ACC112 (cell line): ENCODE data around the gene PTRH1.

Experiments
- H2AFZ ChIP-seq: fragments of 200-600 bp; sonication (generic); one replicate; pipeline ENCODE4 v1.6.0; 2017; ENCODE audit warnings: antibody characterized with exemption, low read length; ENCODE audit not compliant: unreplicated experiment
- H3K27ac ChIP-seq: fragments of 200-600 bp; sonication (generic); 2 replicates; pipeline ENCODE4 v1.5.1; 2014; ENCODE audit warnings: low read depth, mild to moderate bottlenecking, antibody characterized with exemption, low read length, moderate library complexity
- H3K27me3 ChIP-seq: fragments of 200-600 bp; sonication (generic); 2 replicates; pipeline ENCODE4 v1.6.1; 2014; ENCODE audit warnings: mild to moderate bottlenecking, antibody characterized with exemption, low read length, moderate library complexity, mixed read lengths; ENCODE audit not compliant: insufficient read depth
- H3K36me3 ChIP-seq: fragments of 200-600 bp; sonication (generic); 2 replicates; pipeline ENCODE4 v1.6.1; 2016; ENCODE audit warnings: mild to moderate bottlenecking, antibody characterized with exemption, low read length, moderate library complexity, mixed read lengths; ENCODE audit not compliant: insufficient read depth
- H3K4me1 ChIP-seq: fragments of 200-600 bp; sonication (generic); one replicate; pipeline ENCODE4 v1.6.1; 2016; ENCODE audit warnings: low read length, mixed read lengths; ENCODE audit not compliant: insufficient read depth, unreplicated experiment, control insufficient read depth
- H3K4me3 ChIP-seq: fragments of 200-600 bp; sonication (generic); 2 replicates; pipeline ENCODE4 v1.5.1; 2014; ENCODE audit warnings: mild to moderate bottlenecking, low read depth, low read length
- H3K79me2 ChIP-seq: fragments of 200-600 bp; sonication (generic); one replicate; pipeline ENCODE4 v1.6.0; 2016; ENCODE audit warnings: low read length; ENCODE audit not compliant: control insufficient read depth, unreplicated experiment, insufficient read depth

The PTRH1 gene

DNA sequence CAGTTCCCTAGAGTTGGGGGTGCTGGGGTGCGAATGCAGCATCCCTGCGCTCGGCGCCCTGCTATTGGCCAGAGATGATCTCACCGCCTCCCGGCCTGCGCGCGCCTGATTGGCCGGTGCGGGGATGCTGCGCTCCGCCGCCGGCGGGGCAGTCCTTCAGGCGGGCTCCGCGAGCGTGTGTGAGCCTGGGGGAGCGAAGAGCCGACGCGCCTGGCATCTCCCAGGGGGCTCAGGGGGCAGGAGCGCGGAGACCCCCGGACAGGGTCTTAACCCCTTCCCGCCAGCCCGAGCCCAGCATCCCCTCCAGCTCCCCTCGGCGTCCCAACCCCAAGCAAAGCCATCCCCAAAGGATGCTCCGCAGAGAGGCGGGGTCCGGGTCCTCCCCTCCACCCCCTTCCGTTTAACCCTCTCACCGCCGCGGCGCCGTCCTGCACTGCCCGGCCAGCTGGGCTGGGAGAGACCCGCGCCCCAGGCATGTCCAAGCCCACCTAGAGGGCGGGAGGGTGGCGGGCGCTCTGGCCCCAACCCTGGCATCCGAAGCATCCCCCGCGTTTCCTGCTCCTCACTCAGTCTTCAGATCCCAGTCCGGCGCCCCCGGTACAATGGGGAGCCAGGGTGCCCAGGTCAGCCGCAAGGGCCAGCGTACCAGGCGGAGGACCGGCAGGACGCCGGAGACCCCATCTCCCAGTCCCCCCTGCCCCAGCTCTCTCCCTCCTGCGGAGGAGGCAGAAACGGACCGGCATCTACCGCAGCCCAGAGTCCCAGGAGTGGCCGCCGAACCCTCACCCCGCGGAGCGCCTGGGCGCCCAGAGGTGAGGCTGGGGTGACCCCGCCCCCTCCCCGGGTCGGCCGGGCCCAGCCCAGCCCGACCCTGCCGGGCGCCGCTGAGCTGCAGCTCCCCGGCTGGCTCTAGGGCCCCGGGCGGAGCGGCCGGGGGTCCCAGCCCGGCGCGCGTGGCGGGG lies 38.9 kb upstream of the PTRH1 start:
- no peaks in the 10 kb centered on the region for H3K79me2 ChIP-seq
- H2AFZ ChIP-seq: no peak overlapping the region
- H3K4me3 ChIP-seq: no peak overlapping the region
- H3K4me1 ChIP-seq: no peaks in the 10 kb centered on the region
- peaks cover 50% of the 10 kb centered on the region for H3K27me3 ChIP-seq
- no peak overlapping the region for H3K27ac ChIP-seq
- no peaks in the 10 kb centered on the region for H3K36me3 ChIP-seq

DNA sequence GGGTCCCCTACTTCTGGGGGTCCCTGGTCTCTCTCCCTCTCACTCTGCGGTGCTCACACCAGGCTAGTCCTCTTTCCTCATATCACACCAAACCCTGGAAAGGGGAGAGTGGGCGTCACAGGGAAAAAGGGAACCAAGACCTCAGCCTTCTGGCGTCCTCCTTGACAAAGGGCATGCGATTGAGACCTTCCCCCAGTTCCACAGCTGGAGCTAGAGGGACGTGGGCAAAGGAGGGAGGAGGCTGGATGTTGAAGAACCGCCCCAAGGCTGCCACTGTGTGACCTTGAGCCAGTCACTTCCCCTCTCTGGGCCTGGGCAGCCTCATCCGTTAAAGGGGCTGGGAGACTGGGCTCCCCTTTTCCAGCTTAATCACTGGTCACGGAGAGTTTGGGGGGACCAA lies 38.2 kb upstream of the PTRH1 start:
- Histone ChIP-seq H3K4me3 (no peak overlapping the region), H3K27me3 (peaks cover 51% of the 10 kb centered on the region), H3K36me3 (no peaks in the 10 kb centered on the region)

GRCh38 chr9:127753148-127753547 lies 37.7 kb upstream of the PTRH1 start:
- Histone ChIP-seq H3K79me2 (no peaks in the 10 kb centered on the region), H2AFZ (no peak overlapping the region), H3K27ac (no peak overlapping the region), H3K27me3 (peaks cover 56% of the 10 kb centered on the region), H3K4me1 (no peaks in the 10 kb centered on the region), H3K4me3 (no peak overlapping the region), H3K36me3 (no peaks in the 10 kb centered on the region)

More for the DNA sequence above, 38.2 kb upstream of the PTRH1 start:
- Histone ChIP-seq H3K4me1 (no peaks in the 10 kb centered on the region), H2AFZ (no peak overlapping the region), H3K79me2 (no peaks in the 10 kb centered on the region), H3K27ac (no peak overlapping the region)

GRCh38 chr9:127751269-127752054 lies 36.0 kb upstream of the PTRH1 start:
- H2AFZ ChIP-seq: no peak overlapping the region
- H3K4me3 ChIP-seq: no peak overlapping the region
- no peak overlapping the region for H3K27ac ChIP-seq
- no peaks in the 10 kb centered on the region for H3K4me1 ChIP-seq
- peaks cover 59% of the 10 kb centered on the region for H3K27me3 ChIP-seq
- no peaks in the 10 kb centered on the region for H3K79me2 ChIP-seq
- H3K36me3 ChIP-seq: no peaks in the 10 kb centered on the region

GRCh38 chr9:127749090-127749787 lies 33.8 kb upstream of the PTRH1 start:
- Histone ChIP-seq H3K27me3 (peaks cover 40% of the 10 kb centered on the region), H3K4me1 (no peaks in the 10 kb centered on the region), H3K27ac (no peak overlapping the region), H3K4me3 (no peak overlapping the region), H3K79me2 (no peaks in the 10 kb centered on the region), H3K36me3 (no peaks in the 10 kb centered on the region), H2AFZ (no peak overlapping the region)

- H2AFZ ChIP-seq: no peak overlapping the region
- H3K4me3 ChIP-seq: no peak overlapping the region
- no peaks in the 10 kb centered on the region for H3K36me3 ChIP-seq
- no peaks in the 10 kb centered on the region for H3K79me2 ChIP-seq
- peaks cover 18% of the 10 kb centered on the region; the same call in 1 of the 2 replicates for H3K27me3 ChIP-seq
- H3K4me1 ChIP-seq: no peaks in the 10 kb centered on the region
- H3K27ac ChIP-seq: no peak overlapping the region
These were observed 31.6 kb upstream of the PTRH1 start for GRCh38 chr9:127746959-127747569.

GRCh38 chr9:127744398-127745110 lies 29.1 kb upstream of the PTRH1 start:
- Histone ChIP-seq H2AFZ (no peak overlapping the region), H3K27me3 (peaks cover 9% of the 10 kb centered on the region; the same call in 1 of the 2 replicates), H3K27ac (no peak overlapping the region), H3K36me3 (no peaks in the 10 kb centered on the region), H3K79me2 (no peaks in the 10 kb centered on the region), H3K4me1 (peaks cover 15% of the 10 kb centered on the region), H3K4me3 (no peak overlapping the region)

DNA sequence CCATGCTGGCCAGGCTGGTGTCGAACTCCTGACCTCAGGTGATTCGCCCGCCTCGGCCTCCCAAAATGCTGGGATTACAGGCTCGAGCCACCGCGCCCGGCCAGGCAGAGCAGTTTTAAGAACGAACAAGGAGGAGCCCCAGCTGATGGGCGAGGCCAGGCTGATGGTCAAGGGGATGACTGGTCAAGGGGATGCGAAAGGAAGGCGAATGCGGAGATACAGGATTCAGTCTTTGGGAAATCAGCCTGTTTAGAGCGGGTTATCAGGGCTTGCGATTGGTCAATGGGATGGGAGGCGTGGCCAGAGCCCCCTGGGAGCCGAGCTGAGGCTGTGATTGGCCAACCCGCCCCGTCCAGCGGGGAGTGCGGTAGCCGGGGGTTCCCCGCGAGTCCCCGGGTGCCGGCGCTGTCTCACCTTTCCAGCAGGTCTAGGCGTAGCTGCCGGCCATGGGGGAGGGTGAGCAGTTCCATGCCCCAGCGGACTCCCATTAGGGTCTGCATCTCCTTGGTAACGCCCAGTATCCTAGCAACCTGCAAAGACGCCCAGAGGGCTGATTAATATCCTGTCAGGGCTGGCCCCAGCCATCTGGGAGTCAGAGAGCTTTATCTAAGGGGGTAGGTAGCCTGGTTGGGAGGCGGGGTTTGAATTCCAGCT lies 27.1 kb upstream of the PTRH1 start:
- no peak overlapping the region for H3K4me3 ChIP-seq
- H3K79me2 ChIP-seq: no peaks in the 10 kb centered on the region
- H2AFZ ChIP-seq: no peak overlapping the region
- H3K4me1 ChIP-seq: peaks cover 15% of the 10 kb centered on the region
- no peak overlapping the region for H3K27ac ChIP-seq
- H3K27me3 ChIP-seq: no peaks in the 10 kb centered on the region
- H3K36me3 ChIP-seq: no peaks in the 10 kb centered on the region

- Histone ChIP-seq H3K4me1 (peaks cover 15% of the 10 kb centered on the region), H3K79me2 (no peaks in the 10 kb centered on the region), H3K36me3 (no peaks in the 10 kb centered on the region), H3K4me3 (no peak overlapping the region), H2AFZ (no peak overlapping the region), H3K27ac (no peak overlapping the region), H3K27me3 (no peaks in the 10 kb centered on the region)
These were observed 26.5 kb upstream of the PTRH1 start for GRCh38 chr9:127741831-127742434.
